SU-DHL-6 (cell line): Measurements from ENCODE around the gene TNFAIP8L2.

Experiments
- EZH2phosphoT487 ChIP-seq: fragments of 200-600 bp; sonication (generic), shearing (Covaris generic); conservative IDR thresholded peaks from 2 replicates; pipeline ENCODE4 v1.6.1; 2018; ENCODE audit warnings: mild to moderate bottlenecking, antibody characterized with exemption, low read length, moderate library complexity, mixed read lengths
- TF ChIP-seq, protein P1 (sequence below): fragments of 200-600 bp; sonication (generic); IDR thresholded peaks from one replicate; pipeline ENCODE4 v1.5.1; 2017; ENCODE audit warnings: antibody characterized with exemption, mild to moderate bottlenecking, low read length, moderate library complexity; ENCODE audit not compliant: insufficient read depth, poor library complexity, severe bottlenecking

- TF ChIP-seq, protein P1, sequence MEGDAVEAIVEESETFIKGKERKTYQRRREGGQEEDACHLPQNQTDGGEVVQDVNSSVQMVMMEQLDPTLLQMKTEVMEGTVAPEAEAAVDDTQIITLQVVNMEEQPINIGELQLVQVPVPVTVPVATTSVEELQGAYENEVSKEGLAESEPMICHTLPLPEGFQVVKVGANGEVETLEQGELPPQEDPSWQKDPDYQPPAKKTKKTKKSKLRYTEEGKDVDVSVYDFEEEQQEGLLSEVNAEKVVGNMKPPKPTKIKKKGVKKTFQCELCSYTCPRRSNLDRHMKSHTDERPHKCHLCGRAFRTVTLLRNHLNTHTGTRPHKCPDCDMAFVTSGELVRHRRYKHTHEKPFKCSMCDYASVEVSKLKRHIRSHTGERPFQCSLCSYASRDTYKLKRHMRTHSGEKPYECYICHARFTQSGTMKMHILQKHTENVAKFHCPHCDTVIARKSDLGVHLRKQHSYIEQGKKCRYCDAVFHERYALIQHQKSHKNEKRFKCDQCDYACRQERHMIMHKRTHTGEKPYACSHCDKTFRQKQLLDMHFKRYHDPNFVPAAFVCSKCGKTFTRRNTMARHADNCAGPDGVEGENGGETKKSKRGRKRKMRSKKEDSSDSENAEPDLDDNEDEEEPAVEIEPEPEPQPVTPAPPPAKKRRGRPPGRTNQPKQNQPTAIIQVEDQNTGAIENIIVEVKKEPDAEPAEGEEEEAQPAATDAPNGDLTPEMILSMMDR = no peak
- TF ChIP-seq EZH2phosphoT487 = no peak
Observed at GRCh38 chr1:151146072-151146411, 10.4 kb upstream of the TNFAIP8L2 start.
